GM18519 (cell line): ENCODE data around the gene C12orf56.
A peak's percentile ranks its signal among the peaks of the same experiment; 100 is the strongest.

ENCODE experiments used
- ATAC-seq: cut with Tn5 transposase; IDR thresholded peaks from one replicate; pipeline ENCODE4 v1.9.1; 2021; ENCODE audit warnings: mild to moderate bottlenecking, moderate library complexity; ENCODE audit not compliant: unreplicated experiment, low FRiP score

The C12orf56 gene

GRCh38 chr12:64390275-64390851 lies at the start of gene C12orf56:
TSS of gene C12orf56 (minus strand) at chr12:64390758. CDS start at chr12:64390565, 193 bp downstream.
- no peak for ATAC-seq

GRCh38 chr12:64440100-64440499 lies 49.5 kb upstream of the C12orf56 start:
- no peak for ATAC-seq

GRCh38 chr12:64433915-64434314 lies 43.4 kb upstream of the C12orf56 start:
- no peak for ATAC-seq

GRCh38 chr12:64431791-64432190 lies 41.2 kb upstream of the C12orf56 start:
- ATAC-seq, result no peak

GRCh38 chr12:64430886-64431285 lies 40.3 kb upstream of the C12orf56 start:
- no peak for ATAC-seq

GRCh38 chr12:64428956-64429355 lies 38.4 kb upstream of the C12orf56 start:
- ATAC-seq, result no peak

GRCh38 chr12:64427988-64428387 lies 37.4 kb upstream of the C12orf56 start:
- ATAC-seq, result no peak

- no peak for ATAC-seq
Observed at GRCh38 chr12:64419696-64420095, 29.1 kb upstream of the C12orf56 start.

GRCh38 chr12:64418209-64418608 lies 27.7 kb upstream of the C12orf56 start:
- ATAC-seq, result no peak

GRCh38 chr12:64413884-64414283 lies 23.3 kb upstream of the C12orf56 start:
- ATAC-seq, result no peak

GRCh38 chr12:64412459-64412858 lies 21.9 kb upstream of the C12orf56 start:
- no peak for ATAC-seq

- no peak for ATAC-seq
Observed at GRCh38 chr12:64411427-64411826, 20.9 kb upstream of the C12orf56 start.

- ATAC-seq, result no peak
Observed at GRCh38 chr12:64407342-64408223, 17.0 kb upstream of the C12orf56 start.

GRCh38 chr12:64404470-64405256 lies 14.1 kb upstream of the C12orf56 start:
- peak; percentile 6 for ATAC-seq

- peak; percentile 98 for ATAC-seq
Observed at GRCh38 chr12:64403707-64404469, 13.3 kb upstream of the C12orf56 start, which contains the start of gene XPOT. TSS of gene XPOT (plus strand) at chr12:64404392. CDS start at chr12:64410036, 5,644 bp downstream.

GRCh38 chr12:64402181-64402580 lies 11.6 kb upstream of the C12orf56 start:
- no peak for ATAC-seq

GRCh38 chr12:64400041-64400440 lies 9.5 kb upstream of the C12orf56 start:
- ATAC-seq, result no peak

- ATAC-seq, result no peak
Observed at GRCh38 chr12:64395739-64396138, 5.2 kb upstream of the C12orf56 start.

GRCh38 chr12:64392221-64392620 lies 1.7 kb upstream of the C12orf56 start:
- peak; percentile 60 for ATAC-seq

GRCh38 chr12:64389154-64389553 lies 1.4 kb downstream of the C12orf56 start:
- no peak for ATAC-seq
